Hematopoietic multipotent progenitor cell treated with erythropoietin and hydrocortisone succinate and interleukin-3 and kit ligand, for 8 days (in vitro differentiated cells): ENCODE results near the gene FIGLA.
"Not testable (repeated sequence)": the region's sequence is repeated elsewhere in the genome, so short reads cannot be mapped to it uniquely, and the experiment has no call there.

Experiments used
- DNase-seq: peaks from one replicate; pipeline ENCODE4 v3.0.0-alpha.2; 2015

Gene FIGLA

GRCh38 chr2:70743677-70744076, 46.8 kb downstream of the FIGLA start:
- no peak for DNase-seq

DNA sequence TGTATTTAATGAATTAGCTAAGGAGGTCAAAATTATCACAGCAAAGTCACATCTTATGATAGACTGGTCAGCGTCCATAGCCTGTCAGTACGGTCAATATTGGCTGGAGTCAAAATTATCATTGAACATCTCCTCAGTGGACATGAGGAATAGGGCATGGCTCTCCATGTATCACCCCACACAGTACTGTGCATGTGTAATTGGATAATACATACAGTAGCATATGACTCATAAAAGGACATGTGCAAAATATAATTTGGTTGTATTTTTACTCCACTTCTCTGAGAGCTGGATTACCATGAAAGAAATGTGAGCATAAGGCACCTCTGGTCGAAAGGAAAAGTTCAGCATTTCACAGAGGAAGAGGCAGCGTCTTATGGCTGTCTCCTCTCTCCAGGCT, 47.4 kb downstream of the FIGLA start:
- DNase-seq = no peak

DNA sequence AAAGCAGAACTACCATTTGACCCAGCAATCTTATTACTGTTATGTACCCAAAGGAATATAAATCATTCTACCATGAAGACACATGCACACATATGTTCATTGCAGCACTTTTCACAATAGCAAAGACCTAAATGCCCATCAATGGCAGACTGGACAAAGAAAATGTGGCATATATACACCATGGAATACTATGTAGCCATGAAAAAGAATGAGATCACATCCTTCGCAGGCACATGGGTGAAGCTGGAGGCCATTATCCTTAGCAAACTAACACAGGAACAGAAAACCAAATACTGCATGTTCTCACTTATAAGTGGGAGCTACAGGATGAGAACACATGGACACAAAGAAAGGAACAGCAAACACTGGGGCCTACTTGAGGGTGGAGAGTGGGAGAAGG, 51.0 kb downstream of the FIGLA start:
- not testable (repeated sequence) for DNase-seq

DNA sequence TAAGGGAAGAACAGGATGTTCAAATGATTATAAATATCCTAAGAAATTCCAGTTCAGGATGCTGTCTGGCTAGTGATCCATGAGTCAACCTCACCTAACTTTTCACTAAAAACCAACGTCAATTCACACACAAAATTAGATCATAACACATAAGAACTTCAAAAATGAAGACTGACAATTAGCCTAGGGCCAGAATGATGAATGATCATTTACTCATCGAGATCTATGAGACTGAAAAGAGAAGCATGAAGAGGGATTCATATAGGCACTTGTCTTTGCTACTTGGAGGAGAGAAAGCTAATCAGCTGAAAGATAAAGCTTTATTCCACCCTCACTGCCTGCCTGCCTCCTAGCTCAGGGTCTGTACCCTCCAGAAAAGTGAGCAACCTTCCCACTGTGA, 52.3 kb downstream of the FIGLA start:
- no peak for DNase-seq

DNA sequence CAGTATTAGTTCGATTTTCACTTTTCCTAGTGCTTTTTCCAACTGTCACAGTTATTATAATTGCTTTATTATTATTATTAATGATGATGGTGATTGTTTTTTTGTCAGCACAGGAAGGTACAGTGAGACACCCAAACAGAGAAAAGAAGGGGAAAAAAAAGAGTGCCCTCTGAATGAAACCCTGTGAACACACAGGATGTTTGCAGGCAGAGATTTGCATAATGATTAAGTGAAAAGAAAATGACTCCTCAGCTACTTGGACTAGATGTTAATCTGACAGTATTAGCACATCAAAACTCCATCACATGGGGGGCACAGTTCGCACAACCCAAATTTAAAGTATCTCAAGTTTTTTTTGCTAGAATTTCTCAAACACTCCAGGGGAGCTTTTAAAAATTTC, 55.4 kb downstream of the FIGLA start:
- no peak for DNase-seq

DNA sequence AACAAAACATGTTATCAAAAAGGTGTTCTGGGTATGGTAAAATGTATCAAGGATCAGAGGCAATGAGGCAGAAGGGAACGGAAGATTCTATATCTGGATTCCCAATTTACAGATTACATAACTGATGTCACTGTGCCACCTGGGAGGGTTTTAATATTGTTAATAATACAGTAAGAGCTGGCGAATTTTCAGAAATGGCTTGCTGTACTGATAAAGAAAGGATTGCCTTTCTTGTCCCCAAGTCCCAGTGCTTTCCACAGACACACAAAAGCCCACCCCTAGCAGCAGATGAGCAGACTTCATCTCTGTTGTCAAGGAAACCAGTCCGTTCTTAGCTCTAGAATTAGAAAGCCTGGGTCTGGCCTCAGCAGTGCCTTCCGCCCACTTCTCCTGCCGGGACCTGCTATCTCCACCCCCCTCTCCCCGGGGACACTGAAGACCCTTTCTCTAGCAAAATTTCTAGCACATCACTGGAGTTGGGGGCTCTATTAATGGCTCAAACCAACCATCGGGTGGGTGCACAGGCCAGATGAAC, 56.7 kb downstream of the FIGLA start:
- no peak for DNase-seq

GRCh38 chr2:70732766-70733645, 57.4 kb downstream of the FIGLA start:
- no peak for DNase-seq

DNA sequence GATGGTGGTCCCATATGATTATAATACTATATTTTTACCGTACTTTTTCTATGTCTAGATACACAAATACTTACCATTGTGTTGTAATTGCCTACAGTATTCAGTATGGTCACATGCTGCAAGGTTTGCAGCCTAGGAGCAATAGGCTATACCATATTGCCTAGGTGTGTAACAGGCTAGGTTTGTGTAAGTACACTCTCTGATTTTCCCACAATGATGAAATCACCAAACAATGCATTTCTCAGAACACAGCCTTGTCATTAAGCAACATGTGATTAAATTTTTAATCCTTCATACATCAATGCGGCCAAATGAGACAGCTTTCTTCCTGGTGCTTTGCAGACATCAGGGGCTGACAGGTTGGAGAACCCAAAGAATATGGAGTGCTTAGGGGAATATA, 59.7 kb downstream of the FIGLA start:
- DNase-seq = no peak

GRCh38 chr2:70729647-70730046, 60.8 kb downstream of the FIGLA start:
- DNase-seq = no peak

DNA sequence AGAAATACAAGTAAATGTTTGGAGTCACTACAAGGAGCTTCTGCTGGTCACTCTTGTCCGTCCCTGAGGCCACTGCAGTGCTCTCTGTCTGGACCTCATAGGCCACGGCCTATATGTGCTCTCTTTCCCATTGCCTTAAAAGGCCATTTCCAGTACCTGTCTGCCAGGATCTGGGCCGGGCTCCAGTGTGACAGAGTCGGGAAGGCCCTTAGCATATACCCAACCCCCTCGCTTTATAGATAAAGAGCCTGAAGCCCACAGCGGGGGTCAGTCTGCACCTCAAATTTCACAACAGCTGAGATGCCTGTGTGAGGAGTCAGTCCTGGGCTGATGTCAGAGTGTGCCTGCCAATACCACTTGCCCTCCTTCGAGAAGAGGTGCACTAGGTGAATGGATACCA, 62.3 kb downstream of the FIGLA start:
- no peak for DNase-seq
